Right lobe of liver (tissue), 6 donors: ENCODE results near the gene PLCD1. TPM values are rescaled to one million over a fixed set of nuclear protein-coding genes. Genes with fewer than 3 reads are reported as not detected.

Experiments
- ATAC-seq, 4 donors: fragments of 200-7000 bp; cut with Tn5 transposase; one replicate each; pipeline ENCODE4 v1.9.1; 2020; ENCODE audit warnings: mild to moderate bottlenecking in 4 of 4, moderate library complexity in 4 of 4
- DNase-seq, 3 donors: peaks; one replicate each; pipeline ENCODE4 v3.0.0-alpha.2; 2020
- H3K27ac ChIP-seq, 3 donors: fragments of 200-600 bp; one replicate each; pipeline ENCODE4 v1.8.0; 2022
- H3K27me3 ChIP-seq, 2 donors: fragments of 200-600 bp; one replicate each; pipeline ENCODE4 v1.8.0; 2022
- H3K36me3 ChIP-seq, 4 donors: fragments of 200-600 bp; sonication (generic) in 1 of 4; one replicate each; pipeline versions ENCODE4 v1.5.1 to v1.8.0; 2017 to 2022; ENCODE audit warnings: control low read depth in 1 of 4
- H3K4me1 ChIP-seq, 4 donors: fragments of 200-600 bp; sonication (generic) in 1 of 4; one replicate each; pipeline versions ENCODE4 v1.5.1 to v1.8.0; 2017 to 2022; ENCODE audit warnings: control low read depth in 1 of 4
- H3K4me3 ChIP-seq, 3 donors: fragments of 200-600 bp; one replicate each; pipeline ENCODE4 v1.8.0; 2022
- H3K9me3 ChIP-seq, 4 donors: fragments of 200-600 bp; sonication (generic) in 1 of 4; one replicate each; pipeline versions ENCODE4 v1.5.1 to v1.8.0; 2017 to 2022; ENCODE audit warnings: control low read depth in 1 of 4
- CTCF ChIP-seq, 4 donors: fragments of 200-600 bp in 3 of 4; fragments of 450-650 bp in 1 of 4; IDR thresholded peaks; one replicate each; pipeline versions ENCODE4 v1.5.1 to v1.8.0; 2016 to 2022; ENCODE audit warnings: antibody characterized with exemption in 4 of 4, mild to moderate bottlenecking in 2 of 4
- POLR2A ChIP-seq: fragments of 450-650 bp; IDR thresholded peaks from one replicate; pipeline ENCODE4 v1.6.1; 2017; ENCODE audit warnings: antibody characterized with exemption, mild to moderate bottlenecking
- WGBS: methylation state at CpG from one replicate; pipeline ENCODE4 v1.1.6; 2018; ENCODE audit warnings: low coverage, low lambda C conversion rate; ENCODE audit not compliant: insufficient coverage; ENCODE audit errors: missing lambda C conversion rate; 5-methylcytosine and 5-hydroxymethylcytosine counted together
- intact Hi-C, 2 donors: fragments of 100-400 bp; cut with DNase I; formaldehyde crosslinking; loops; one replicate each; pipeline versions ENCODE4 v1.11.2 to v1.14.1; 2022
- total RNA-seq, 6 experiments: library from RNA; depleted of rRNA in 2 of 6; stranded (reverse); fragments of >200 nt in 2 of 6; fragmentation: NEBNext Ultra II Directional in 3 of 6; extraction: Animal tissue kit (Norgen Biotek cat#: 25700) in 3 of 6; gene quantifications; one replicate each; pipeline versions ENCODE4 v1.1.0 to v1.2.4, GENCODE V29; 2016 to 2023
- donor health status: DM: no; HTN: yes; CAD: no.
- donor health status: DM: no; HTN: no; CAD: no.
- donor health status: DM: no; HTN: no; CAD: no.
- donor health status: DM: no; HTN: yes; CAD: no.
- donor health status: DM: no; HTN: yes; CAD: no.

PLCD1 gene
- total RNA-seq, 6 experiments from 2014 or later = 6.5 to 10.2 (median 7.7) TPM

GRCh38 chr3:38015485-38015884, 14.0 kb downstream of the PLCD1 start:
- TF ChIP-seq CTCF (IDR thresholded peaks at IDR 0.05) = no peak
- no peak for TF ChIP-seq POLR2A
- Histone ChIP-seq H3K4me1 (no peaks in the 10 kb centered on the region), H3K9me3 (no peaks in the 10 kb centered on the region), H3K27ac (no peak overlapping the region), H3K4me3 (no peak overlapping the region), H3K36me3 (peaks cover 0 to 7% (median 0%) of the 10 kb centered on the region in 4 donors), H3K27me3 (no peaks in the 10 kb centered on the region)
- intact Hi-C loops = no loop called here
- ATAC-seq (no peak), DNase-seq (no peak)
- WGBS = 100% methylated on average over 2 of the region's 3 CpGs

GRCh38 chr3:38011111-38011510, 18.3 kb downstream of the PLCD1 start:
- Histone ChIP-seq H3K9me3 (no peaks in the 10 kb centered on the region), H3K27me3 (no peaks in the 10 kb centered on the region), H3K36me3 (peaks cover 0 to 6% (median 2%) of the 10 kb centered on the region in 4 donors), H3K4me3 (no peak overlapping the region), H3K4me1 (no peaks in the 10 kb centered on the region), H3K27ac (no peak overlapping the region)
- intact Hi-C loops = no loop called here
- ATAC-seq (no peak), DNase-seq (peak in 1 of 3 donors; percentile 49)
- TF ChIP-seq CTCF (IDR thresholded peaks at IDR 0.05) (no peak), POLR2A (no peak)
- WGBS = no CpG with 5 or more reads among the region's 21 CpGs

GRCh38 chr3:38009807-38010591, 19.4 kb downstream of the PLCD1 start:
- TF ChIP-seq CTCF (IDR thresholded peaks at IDR 0.05) (no peak), POLR2A (no peak)
- Histone ChIP-seq H3K4me1 (no peaks in the 10 kb centered on the region), H3K9me3 (no peaks in the 10 kb centered on the region), H3K27me3 (no peaks in the 10 kb centered on the region), H3K27ac (no peak overlapping the region), H3K4me3 (no peak overlapping the region), H3K36me3 (peaks cover 0 to 5% (median 0%) of the 10 kb centered on the region in 4 donors)
- peak in 2 of 4 donors; percentile 6 to 10 for ATAC-seq
- peak in 2 of 3 donors; percentile 20 to 41 for DNase-seq
- intact Hi-C loops = loop anchor here (10.0 kb wide), 1 partner anchor 105 kb away; no protein-coding TSS in a partner anchor
- WGBS = no CpG with 5 or more reads among the region's 27 CpGs

DNA sequence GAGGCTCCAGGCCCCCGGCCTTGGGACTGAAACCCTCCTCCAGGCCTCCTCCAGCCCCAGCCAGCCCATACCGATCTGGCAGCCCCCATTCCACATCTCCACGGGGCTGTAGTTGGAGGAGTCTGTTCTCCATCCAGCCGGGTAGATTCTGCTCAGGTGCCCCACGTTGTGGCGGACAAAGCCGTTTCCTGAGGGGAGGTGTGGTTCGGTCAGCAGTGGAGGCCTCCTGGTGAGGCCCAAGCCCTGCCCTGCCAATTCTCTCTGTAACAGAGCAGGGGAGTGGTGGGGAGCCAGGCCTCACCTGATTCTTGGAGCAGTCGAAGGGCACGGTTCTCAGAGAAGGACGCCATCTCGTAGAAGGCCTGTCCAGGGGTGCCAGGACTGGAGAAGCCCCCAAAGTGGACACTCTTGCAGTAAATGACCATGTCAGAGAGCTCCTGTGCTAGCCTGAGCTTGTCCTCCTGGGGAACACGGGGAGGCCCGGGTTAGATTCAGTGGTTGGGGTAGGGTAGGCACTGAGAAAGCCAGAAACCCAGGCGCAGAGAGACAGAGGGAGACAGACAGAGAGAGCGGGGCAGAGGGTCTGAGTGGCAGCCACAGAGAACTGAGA, 20.4 kb downstream of the PLCD1 start:
- H3K4me3 ChIP-seq = no peak overlapping the region
- H3K27me3 ChIP-seq = no peaks in the 10 kb centered on the region
- ATAC-seq (no peak), DNase-seq (peak in 2 of 3 donors; percentile 16 to 43)
- peaks cover 0 to 5% (median 0%) of the 10 kb centered on the region in 4 donors for H3K36me3 ChIP-seq
- no peaks in the 10 kb centered on the region for H3K9me3 ChIP-seq
- intact Hi-C loops = loop anchor here (10.0 kb wide), 1 partner anchor 106 kb away; no protein-coding TSS in a partner anchor
- no peaks in the 10 kb centered on the region for H3K4me1 ChIP-seq
- TF ChIP-seq CTCF (IDR thresholded peaks at IDR 0.05) (no peak), POLR2A (no peak)
- no peak overlapping the region for H3K27ac ChIP-seq
- 91% methylated on average over 11 of the region's 16 CpGs for WGBS
